GDM1 (cell line): Measurements from ENCODE around the gene PAEP.

Experiments used
- DNase-seq: peaks from one replicate; lab custom pipeline; 2025; lab: John Stamatoyannopoulos, UW

Gene PAEP

DNA sequence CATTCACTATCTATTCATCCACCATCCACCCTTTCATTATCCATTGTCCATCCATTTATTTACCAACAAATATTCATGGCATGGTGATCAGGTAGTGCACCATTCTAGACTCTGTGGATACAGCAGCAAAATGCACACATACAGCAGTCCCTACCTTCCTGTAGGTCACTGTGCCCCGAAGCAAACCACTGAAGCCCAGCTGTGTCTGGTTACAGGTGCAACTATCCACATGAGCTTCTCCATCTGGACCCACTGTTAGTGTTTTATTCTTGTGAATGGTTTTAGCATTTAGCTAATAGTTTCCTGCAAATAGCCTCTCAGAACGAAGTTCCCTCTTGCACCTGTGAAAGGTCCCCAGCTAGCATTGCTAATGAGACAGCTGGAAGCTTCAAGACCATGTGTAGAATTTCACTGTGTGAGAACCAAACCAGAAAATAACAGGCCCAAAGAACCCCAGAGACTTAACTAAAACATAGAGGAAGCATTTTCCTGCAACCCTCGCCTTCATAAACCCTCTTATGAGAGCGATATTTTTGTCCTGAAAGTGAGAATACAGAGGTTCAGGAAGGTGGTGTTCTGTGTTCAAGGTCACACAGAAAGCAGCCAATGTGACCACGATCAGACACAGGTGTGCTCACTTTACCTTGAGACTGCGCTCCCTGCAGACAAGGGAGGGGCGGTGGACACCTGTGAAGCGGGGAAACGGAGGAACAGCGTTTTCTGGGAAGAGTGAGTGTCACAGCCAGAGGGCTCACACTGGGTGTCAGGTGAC, 18.5 kb downstream of the PAEP start:
- no peak for DNase-seq

- no peak for DNase-seq
These were observed 19.3 kb downstream of the PAEP start for GRCh38 chr9:135580664-135581380.

DNA sequence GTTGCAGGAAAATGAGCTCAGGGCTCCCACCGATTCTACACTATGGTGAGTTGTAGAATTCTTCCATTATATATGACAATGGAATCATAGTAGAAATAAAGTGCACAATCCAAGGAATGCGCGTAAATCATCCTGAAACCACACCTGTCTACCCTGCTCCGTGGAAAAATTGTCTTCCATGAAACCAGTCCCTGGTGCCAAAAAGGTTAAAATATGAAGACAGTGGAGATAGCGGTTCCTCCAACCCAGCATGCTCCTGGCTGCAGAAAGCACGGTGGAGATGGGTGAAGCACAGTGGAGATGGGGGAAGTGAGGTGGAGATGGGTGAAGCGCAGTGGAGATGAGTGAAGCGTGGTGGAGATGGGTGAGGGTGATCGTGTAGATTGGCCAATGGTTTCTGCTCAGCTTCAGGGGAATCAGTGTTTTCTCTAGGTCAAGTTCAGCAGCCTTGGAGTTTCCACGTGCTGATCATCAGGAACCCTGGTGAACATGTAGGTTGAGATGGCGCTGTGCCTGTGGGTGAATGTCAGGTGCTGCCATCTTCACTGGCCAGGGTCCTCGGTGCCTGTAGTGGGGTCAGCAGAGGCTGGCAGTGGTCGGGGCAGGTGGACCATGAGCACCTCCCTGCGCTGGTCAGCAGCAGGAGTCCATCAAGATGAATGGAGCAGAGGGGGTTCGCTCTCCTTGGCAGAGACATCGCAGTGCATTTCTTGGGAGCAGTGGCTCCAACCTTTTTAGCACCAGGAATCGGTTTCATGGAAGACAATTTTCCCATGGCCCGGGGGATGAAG, 20.3 kb downstream of the PAEP start:
- DNase-seq = no peak

GRCh38 chr9:135582541-135582940, 21.0 kb downstream of the PAEP start:
- DNase-seq = no peak

DNA sequence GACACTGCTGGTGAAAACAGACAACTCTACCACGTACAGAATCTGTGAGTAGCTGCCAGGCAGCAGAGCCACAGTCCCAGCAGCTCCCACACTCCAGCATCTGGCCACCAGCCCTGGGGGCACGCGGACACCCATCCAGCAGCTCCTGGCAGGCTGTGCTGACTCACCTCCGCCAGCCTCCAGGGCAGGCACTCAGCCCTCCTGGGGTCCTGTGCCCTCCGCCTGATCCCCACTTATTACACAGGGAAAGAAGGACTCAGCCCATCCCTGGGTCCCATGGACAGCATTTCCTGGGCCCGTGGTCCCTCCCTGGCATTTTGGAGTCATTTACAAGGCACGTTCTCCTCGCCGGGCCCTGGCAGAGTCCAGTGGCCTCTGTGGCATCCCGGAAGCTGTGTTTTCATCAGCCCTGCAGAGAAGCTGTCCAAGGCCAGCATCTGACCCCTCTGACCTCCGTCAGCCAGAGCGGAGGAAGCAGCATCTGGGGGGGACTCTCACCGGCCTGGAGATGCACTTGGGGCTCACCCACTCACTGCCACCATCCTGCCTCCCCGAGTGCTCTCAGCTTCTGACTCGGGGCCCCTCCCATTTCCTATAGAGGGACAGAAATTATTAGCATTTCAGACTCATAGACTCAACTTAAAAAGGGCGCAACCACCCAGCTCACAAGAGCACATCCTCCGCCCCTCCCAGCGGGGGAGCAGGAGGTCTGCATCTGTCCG, 21.6 kb downstream of the PAEP start:
- DNase-seq = no peak

- no peak for DNase-seq
These were observed 22.1 kb downstream of the PAEP start for GRCh38 chr9:135583688-135584011.

- no peak for DNase-seq
These were observed 22.8 kb downstream of the PAEP start for GRCh38 chr9:135584371-135584770.

DNA sequence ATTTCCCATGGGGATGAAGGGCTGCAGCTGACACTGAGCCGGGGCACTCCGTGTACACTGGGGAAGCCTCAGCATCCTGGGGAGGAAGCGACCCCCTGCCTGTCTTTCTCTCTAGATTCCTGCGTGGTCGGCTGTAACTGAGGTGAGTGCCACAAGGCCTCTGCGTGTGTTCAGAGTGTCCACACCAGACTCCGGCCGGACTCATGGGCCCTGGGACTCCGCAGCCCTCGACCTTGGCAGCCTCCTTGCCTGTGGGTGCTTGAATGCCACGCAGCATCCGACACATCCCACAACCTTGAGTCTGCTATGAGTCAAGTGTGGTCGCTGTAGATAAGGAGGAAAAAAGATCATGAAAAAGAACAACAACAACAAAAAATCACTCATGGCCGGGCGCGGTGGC, 23.4 kb downstream of the PAEP start:
- DNase-seq = no peak

GRCh38 chr9:135586601-135587109, 25.1 kb downstream of the PAEP start:
- no peak for DNase-seq

- DNase-seq = no peak
These were observed 26.1 kb downstream of the PAEP start for GRCh38 chr9:135587658-135588057.

DNA sequence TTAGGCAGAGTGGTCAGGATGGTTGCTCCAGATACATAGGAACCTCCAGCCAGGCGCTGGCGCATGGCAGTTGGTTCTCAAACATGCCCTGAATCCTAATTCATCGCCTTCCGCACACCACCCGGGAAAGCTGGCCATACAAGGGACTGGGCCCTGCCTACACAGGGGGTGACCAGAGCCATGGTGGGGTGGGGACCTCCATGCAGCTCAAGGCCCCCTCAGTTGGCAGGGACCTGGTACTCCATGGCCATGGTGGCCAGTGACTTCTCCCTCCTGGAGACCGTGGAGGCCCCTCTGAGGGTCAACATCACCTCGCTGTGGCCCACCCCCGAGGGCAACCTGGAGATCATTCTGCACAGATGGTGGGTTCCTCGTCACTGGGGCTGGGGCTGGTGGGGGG, 26.8 kb downstream of the PAEP start:
- no peak for DNase-seq

DNA sequence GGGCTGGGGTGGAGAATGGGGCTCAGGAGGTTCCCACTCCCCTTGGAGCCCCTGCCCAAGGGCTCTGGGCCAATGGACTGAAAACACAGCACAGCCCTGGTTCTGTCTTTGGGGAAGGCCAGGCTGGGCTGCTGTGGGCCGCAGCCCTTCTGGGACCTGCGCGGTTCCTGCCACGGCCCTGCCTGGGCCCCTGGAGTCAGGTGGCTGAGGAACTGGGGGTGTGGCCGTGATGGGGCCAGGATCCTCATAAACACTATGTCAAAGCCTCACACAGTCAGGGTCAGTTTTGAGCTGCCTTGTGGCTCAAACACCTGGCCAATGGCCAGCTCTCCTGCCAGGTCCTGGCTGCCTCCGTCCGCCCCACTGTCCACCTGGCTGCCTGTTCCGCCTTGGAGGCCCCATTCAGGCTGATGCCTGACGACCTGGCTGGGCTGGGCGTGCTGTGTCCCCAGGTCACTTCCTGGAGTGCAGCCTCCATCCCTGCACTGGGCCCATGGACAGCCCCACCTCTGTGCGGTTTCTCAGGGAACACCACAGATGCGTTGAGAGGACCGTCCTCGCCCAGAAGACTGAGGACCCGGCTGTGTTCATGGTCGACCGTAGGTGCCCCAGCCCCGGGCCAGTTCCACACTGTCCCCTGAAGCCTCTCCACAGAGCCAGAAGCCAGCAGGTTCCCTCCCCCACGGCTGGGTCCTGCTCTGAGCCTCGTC, 27.5 kb downstream of the PAEP start:
- no peak for DNase-seq

DNA sequence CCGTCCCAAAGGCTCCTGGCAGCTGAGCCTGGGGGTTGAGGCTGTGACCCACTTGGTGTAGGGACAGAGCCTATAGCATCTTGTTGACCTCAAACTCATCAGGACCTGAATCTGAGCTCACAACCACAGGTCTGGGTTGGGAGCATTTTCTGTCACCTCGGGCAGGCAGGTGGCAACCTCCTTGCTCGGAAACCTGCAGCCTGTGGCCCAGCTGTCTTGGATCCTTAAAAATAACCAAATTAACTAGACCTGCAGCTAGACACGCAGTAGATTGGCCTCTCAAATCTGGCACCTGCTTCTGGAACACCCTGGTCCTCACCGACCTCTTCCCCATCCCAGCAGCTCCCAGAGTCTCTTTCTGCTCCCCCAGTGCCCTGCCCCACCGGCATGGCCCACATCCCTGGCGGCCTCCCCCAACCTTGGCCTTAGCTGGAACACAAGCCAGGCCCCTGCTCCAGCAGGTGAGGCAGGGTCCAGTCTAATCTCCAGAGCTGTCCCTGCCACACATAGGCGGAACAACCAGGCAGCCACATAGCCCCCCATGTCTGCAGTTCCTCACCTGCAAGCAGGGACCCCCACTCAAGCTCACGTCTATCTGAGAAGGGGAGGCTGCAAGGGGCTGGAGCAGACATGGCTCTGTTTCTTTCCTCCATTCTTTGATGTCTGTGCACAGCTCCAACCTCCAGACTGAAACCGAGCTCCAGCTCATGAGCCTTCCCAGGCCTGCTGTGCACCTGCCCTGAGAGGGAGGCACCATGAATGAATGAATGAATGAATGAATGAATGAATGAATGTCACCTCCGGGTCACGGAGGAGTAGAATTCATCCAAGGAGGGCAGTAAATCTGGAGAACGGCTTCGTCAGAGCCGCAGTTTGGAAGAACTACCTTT, 28.3 kb downstream of the PAEP start:
- no peak for DNase-seq

GRCh38 chr9:135590486-135591079, 29.0 kb downstream of the PAEP start:
- no peak for DNase-seq

- no peak for DNase-seq
These were observed 30.2 kb downstream of the PAEP start for GRCh38 chr9:135591506-135592330.

DNA sequence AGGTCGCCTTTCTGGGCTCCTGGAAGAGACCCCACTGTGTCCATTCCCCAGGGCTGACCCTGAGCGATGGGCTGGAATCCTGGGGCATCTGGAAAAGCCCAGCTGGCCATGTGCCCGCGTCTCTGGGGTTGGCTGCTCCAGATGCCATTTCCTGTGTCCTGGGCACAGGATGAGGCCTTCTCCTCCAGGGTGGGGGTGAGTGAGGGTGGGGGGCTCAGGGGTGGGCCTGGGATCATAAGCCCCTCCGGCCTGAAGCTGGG, 30.7 kb downstream of the PAEP start:
- DNase-seq = no peak

GRCh38 chr9:135592625-135593024, 31.1 kb downstream of the PAEP start:
- no peak for DNase-seq

DNA sequence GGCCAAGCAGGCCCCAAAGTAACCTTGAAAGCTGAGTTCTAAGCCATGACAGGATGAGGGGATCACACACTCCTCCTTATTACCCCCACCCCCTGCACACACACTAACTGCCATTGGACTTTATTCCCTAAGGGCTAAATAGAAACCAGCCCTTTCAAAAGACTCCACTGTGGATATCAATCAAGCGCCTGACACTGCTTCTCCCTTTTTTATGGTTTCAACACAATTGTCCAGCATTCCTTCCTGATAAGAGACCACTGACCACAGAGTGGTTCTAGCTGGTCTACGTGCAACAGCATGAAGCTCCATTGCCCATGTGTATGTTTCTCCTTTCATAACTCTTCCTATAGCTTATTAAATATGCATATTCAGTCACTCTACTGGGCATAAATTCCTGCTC, 34.7 kb downstream of the PAEP start:
- no peak for DNase-seq

DNA sequence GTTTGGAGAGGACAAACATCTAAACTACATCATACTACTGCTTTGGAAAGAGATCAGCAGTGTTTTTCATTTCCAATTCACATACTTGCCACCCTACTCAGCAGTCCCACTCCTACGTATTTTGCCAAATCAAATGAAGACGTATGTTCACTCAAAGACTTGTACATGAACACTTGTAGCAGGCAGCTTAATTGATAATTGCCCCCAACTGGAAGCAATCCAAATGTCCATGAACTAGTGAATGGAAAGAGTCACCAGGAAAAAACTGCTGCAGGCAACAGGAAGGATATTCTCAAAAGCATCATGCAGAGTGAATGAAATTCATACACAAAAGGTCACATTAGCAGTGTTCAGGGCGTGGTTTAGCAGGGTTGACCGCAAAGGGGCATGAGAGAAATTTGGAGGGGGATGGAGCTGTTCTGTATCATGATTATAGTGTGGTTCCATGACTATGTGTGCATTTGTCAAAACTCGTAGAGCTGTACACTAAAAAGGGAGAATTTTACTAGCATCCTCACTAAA, 38.8 kb downstream of the PAEP start:
- no peak for DNase-seq
